AG09319 (cell line): ENCODE data around the gene EML6.

Source experiments
- DNase-seq: peaks from one replicate; pipeline ENCODE4 v3.0.0-alpha.2; 2010; ENCODE audit warnings: low read depth; ENCODE audit errors: extremely low read depth
- CTCF ChIP-seq: IDR thresholded peaks from 2 replicates; pipeline ENCODE4 v1.5.1; 2011; ENCODE audit warnings: low read depth, mild to moderate bottlenecking, inconsistent platforms, low read length, moderate library complexity

EML6 gene

GRCh38 chr2:54680397-54681041 lies 42.9 kb upstream of the EML6 start:
- no peak for TF ChIP-seq CTCF
- DNase-seq, result no peak

GRCh38 chr2:54681416-54681815 lies 42.0 kb upstream of the EML6 start:
- no peak for TF ChIP-seq CTCF
- no peak for DNase-seq

DNA sequence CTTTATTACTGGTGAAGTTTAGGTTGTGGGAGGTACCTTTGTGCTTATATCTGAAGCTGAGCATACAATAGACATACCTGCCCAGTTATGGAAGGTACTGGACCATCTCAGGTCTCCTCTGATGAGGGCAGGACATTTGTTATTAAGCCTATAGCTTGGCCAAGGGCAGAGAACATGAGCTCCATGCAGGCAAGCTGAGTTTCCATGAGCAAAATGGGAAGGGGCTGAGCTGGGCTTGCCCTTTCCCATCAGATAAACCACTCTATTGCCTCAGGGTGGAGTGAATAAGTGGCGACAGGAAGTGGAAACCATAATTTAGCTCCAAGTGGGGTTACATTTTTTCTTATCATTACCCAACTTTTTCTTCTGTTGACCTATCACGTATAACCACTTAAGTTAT lies 39.9 kb upstream of the EML6 start:
- no peak for TF ChIP-seq CTCF
- DNase-seq, result no peak

DNA sequence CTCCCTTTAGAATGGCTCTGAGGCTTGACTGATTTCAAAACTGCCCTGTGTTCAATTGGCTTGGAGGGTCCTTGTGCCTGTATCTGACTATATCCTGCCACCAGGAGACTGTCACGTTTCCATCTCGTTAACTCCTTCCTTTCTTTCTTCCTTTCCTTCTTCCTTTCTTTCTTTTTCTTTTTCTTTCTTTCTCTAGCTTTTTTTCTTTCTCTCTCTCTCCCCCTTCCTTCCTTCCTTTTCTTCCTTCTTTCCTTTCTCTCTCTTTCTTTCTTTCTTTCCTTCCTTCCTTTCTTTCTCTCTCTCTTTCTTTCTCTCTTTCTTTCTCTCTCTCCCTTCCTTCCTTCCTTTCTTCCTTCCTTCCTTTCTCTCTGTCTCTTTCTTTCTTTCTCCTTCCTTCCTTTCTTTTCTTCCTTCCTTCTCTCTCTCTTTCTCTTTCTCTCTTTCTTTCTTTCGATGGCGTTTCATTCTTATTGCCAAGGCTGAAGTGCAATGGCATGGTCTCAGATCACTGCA lies 38.1 kb upstream of the EML6 start:
- no peak for TF ChIP-seq CTCF
- no peak for DNase-seq

DNA sequence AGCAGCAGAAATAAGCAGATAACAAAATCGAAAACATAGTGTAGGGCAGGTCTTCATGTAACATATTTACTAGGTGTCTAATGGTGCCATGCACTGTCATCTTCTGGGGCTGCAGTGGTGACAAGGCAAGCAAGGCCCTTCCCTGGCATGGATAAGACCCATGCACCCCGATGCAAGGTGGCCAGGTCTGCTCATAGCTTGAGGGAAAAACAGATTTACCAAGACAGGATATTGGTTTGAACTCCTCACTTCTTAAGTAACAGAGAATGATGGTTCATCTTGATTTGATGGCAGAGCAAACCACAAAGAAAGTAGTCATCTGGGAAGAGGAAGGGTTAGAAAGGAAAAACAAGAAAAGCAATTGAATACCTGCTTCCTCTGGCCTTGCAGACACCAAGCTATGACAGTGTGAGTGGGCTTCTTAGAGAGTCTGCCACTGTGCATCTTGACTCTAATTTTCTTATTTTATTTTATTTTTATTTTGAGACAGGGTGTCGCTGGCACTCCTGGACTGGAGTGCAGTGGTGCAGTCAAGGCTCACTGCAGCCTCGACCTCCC lies 35.8 kb upstream of the EML6 start:
- TF ChIP-seq CTCF, result no peak
- DNase-seq, result no peak

DNA sequence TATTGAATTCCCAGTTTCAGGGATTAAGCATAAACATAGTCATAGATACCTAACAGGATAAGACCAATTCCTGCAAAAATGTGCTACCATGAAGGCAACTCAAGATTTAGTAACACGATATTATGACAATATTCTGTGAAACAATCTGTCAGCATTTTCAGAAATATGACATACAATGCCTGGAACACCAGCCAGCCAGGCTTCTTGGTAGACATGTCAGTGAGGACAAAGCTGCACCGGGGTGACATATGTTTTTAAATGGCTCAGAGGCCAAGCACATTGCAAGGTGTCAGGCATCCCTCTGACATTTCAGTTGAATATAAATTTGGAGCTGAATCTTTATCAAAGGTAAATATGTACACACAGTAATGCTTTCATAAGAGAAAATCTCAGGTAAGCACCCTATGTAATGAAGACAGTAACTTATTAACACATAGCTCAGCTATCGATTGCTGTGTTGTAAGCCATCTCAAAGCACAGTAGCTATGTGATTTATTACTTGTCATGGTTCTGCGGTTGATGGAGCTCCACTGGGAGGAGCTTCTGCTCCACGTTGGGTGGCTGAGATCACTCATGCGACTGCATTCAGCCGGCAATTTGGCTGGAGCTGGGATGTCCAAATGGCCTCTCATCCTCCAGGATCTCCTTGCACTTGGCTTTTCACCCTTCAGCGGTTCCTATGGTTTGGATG lies 31.9 kb upstream of the EML6 start:
- no peak for DNase-seq
- no peak for TF ChIP-seq CTCF

- TF ChIP-seq CTCF, result no peak
- DNase-seq, result no peak
These were observed 30.9 kb upstream of the EML6 start for GRCh38 chr2:54692556-54692955.
